GM23338 (cell line): Measurements from ENCODE around the gene ORC3. TPM values are rescaled to one million over a fixed set of nuclear protein-coding genes. Genes with fewer than 3 reads are reported as not detected.

Experiments
- ATAC-seq: fragments of 200-7000 bp; cut with Tn5 transposase; 3 replicates; pipeline ENCODE4 v1.9.1; 2020
- DNase-seq: peaks from one replicate; pipeline ENCODE4 v3.0.0-alpha.2; 2015; ENCODE audit warnings: low spot score
- H2AFZ ChIP-seq: fragments of 200-600 bp; sonication (generic); 2 replicates; pipeline ENCODE4 v1.8.0; 2016; ENCODE audit warnings: antibody characterized with exemption, mild to moderate bottlenecking, moderate library complexity
- H3F3A ChIP-seq: fragments of 200-600 bp; sonication (generic); replicated peaks from 2 replicates; pipeline ENCODE4 v1.8.0; 2017; ENCODE audit warnings: antibody characterized with exemption, mixed run types, low read depth
- H3K27ac ChIP-seq: fragments of 200-600 bp; sonication (generic); 2 replicates; pipeline ENCODE4 v1.6.1; 2016; ENCODE audit warnings: low read depth
- H3K27me3 ChIP-seq: fragments of 200-600 bp; sonication (generic); 2 replicates; pipeline ENCODE4 v1.8.0; 2016; ENCODE audit warnings: mild to moderate bottlenecking, mixed run types, moderate library complexity; ENCODE audit not compliant: insufficient read depth
- H3K36me3 ChIP-seq: fragments of 200-600 bp; sonication (generic); 2 replicates; pipeline ENCODE4 v1.8.0; 2016; ENCODE audit warnings: mild to moderate bottlenecking; ENCODE audit not compliant: insufficient read depth
- H3K4me1 ChIP-seq: fragments of 200-600 bp; sonication (generic); 2 replicates; pipeline ENCODE4 v1.8.0; 2016; ENCODE audit warnings: mild to moderate bottlenecking, moderate library complexity; ENCODE audit not compliant: insufficient read depth
- H3K4me2 ChIP-seq: fragments of 200-600 bp; sonication (generic); 2 replicates; pipeline ENCODE4 v1.7.1; 2017; ENCODE audit warnings: mixed run types
- H3K4me3 ChIP-seq: fragments of 200-600 bp; sonication (generic); 2 replicates; pipeline ENCODE4 v1.6.1; 2016; ENCODE audit warnings: mixed run types
- H3K79me2 ChIP-seq: fragments of 200-600 bp; sonication (generic); replicated peaks from 2 replicates; pipeline ENCODE4 v1.8.0; 2017; ENCODE audit warnings: mild to moderate bottlenecking; ENCODE audit not compliant: insufficient read depth
- H3K9me2 ChIP-seq: fragments of 200-600 bp; sonication (generic); 2 replicates; pipeline ENCODE4 v1.8.0; 2017; ENCODE audit not compliant: insufficient read depth
- H4K20me1 ChIP-seq: fragments of 200-600 bp; sonication (generic); replicated peaks from 2 replicates; pipeline ENCODE4 v1.8.0; 2017; ENCODE audit warnings: mild to moderate bottlenecking; ENCODE audit not compliant: insufficient read depth
- H3K27ac Mint-ChIP-seq: 2 replicates; pipeline ENCODE4 v1.8.0; 2020; ENCODE audit warnings: inconsistent platforms, mild to moderate bottlenecking, moderate library complexity, mixed read lengths
- H3K27me3 Mint-ChIP-seq: 3 replicates; pipeline ENCODE4 v1.8.0; 2022; ENCODE audit warnings: low read depth, mild to moderate bottlenecking, moderate library complexity, mixed read lengths, inconsistent platforms; ENCODE audit not compliant: insufficient read depth, poor library complexity
- H3K36me3 Mint-ChIP-seq: 3 replicates; pipeline ENCODE4 v1.8.0; 2021; ENCODE audit warnings: low read depth, mild to moderate bottlenecking, inconsistent platforms, moderate library complexity, mixed read lengths
- H3K4me1 Mint-ChIP-seq: 3 replicates; pipeline ENCODE4 v1.8.0; 2020; ENCODE audit warnings: mild to moderate bottlenecking, inconsistent platforms, mixed read lengths
- H3K4me3 Mint-ChIP-seq: 3 replicates; pipeline ENCODE4 v1.8.0; 2021; ENCODE audit warnings: moderate library complexity, mild to moderate bottlenecking, inconsistent platforms, mixed read lengths
- H3K9me3 Mint-ChIP-seq: 3 replicates; pipeline ENCODE4 v1.8.0; 2020; ENCODE audit warnings: moderate library complexity, mild to moderate bottlenecking, inconsistent platforms, mixed read lengths
- CREB1 ChIP-seq: fragments of 250-450 bp; sonication (Bioruptor Pico); IDR thresholded peaks from 2 replicates; pipeline ENCODE4 v1.5.0; 2020; ENCODE audit warnings: low read depth, mild to moderate bottlenecking, moderate library complexity
- EZH2 ChIP-seq: fragments of 200-600 bp; sonication (generic); IDR thresholded peaks from one replicate; pipeline ENCODE4 v1.8.0; 2017; ENCODE audit warnings: antibody characterized with exemption, mild to moderate bottlenecking, low read depth; ENCODE audit not compliant: unreplicated experiment
- EZH2phosphoT487 ChIP-seq: fragments of 200-600 bp; sonication (generic); IDR thresholded peaks from one replicate; pipeline ENCODE4 v1.8.1; 2018; ENCODE audit warnings: antibody characterized with exemption; ENCODE audit not compliant: unreplicated experiment
- JUNB ChIP-seq: IDR thresholded peaks from one replicate; pipeline ENCODE4 v1.6.1; 2016; ENCODE audit warnings: antibody characterized with exemption; ENCODE audit not compliant: unreplicated experiment
- POLR2AphosphoS5 ChIP-seq: IDR thresholded peaks from 2 replicates; pipeline ENCODE4 v1.6.1; 2016; ENCODE audit warnings: antibody characterized with exemption, low read depth
- STAT1 ChIP-seq: IDR thresholded peaks from one replicate; pipeline ENCODE4 v1.6.1; 2016; ENCODE audit warnings: antibody characterized with exemption; ENCODE audit not compliant: unreplicated experiment
- ZNF114 ChIP-seq: fragments of 250-450 bp; sonication (Bioruptor Pico); IDR thresholded peaks from 2 replicates; pipeline ENCODE4 v1.5.0; 2020; ENCODE audit warnings: mild to moderate bottlenecking, moderate library complexity
- ZNF331 ChIP-seq: fragments of 250-450 bp; sonication (Bioruptor Pico); IDR thresholded peaks from 2 replicates; pipeline ENCODE4 v1.5.0; 2020; ENCODE audit warnings: low read depth, mild to moderate bottlenecking, moderate library complexity
- polyA plus RNA-seq: library from polyadenylated mRNA; unstranded; fragments of >200 nt; fragmentation: Nextera tagmentation; extraction: Ambion mirVana; gene quantifications from 2 replicates; pipeline ENCODE4 v1.2.1, GENCODE V29; 2016
- total RNA-seq: library from RNA; depleted of rRNA; stranded (reverse); fragments of >200 nt; shearing (Covaris generic); gene quantifications from 2 replicates; pipeline ENCODE4 v1.2.3, GENCODE V29; 2014
- TF ChIP-seq, protein P1 (sequence below): IDR thresholded peaks from 2 replicates; pipeline ENCODE4 v1.6.1; 2016; ENCODE audit warnings: antibody characterized with exemption
- TF ChIP-seq, protein P2 (sequence below): fragments of 250-450 bp; sonication (Bioruptor Pico); IDR thresholded peaks from 2 replicates; pipeline ENCODE4 v1.5.0; 2020; ENCODE audit warnings: mild to moderate bottlenecking, moderate library complexity

ORC3 gene
- total and polyA plus RNA-seq, 2 experiments from 2014 or later = 53.1 to 78.4 TPM

GRCh38 chr6:87572883-87573282 is 17.1 kb upstream of the ORC3 start:
- Mint-ChIP-seq H3K36me3 (peaks cover 7% of the 10 kb centered on the region), H3K27ac (no peak overlapping the region), H3K4me3 (no peak overlapping the region), H3K9me3 (no peaks in the 10 kb centered on the region), H3K4me1 (peaks cover 27% of the 10 kb centered on the region), H3K27me3 (peaks cover 2% of the 10 kb centered on the region)
- H3K27ac ChIP-seq = no peak overlapping the region
- peaks cover 5% of the 10 kb centered on the region; the same call in 1 of the 2 replicates for H4K20me1 ChIP-seq
- peaks cover 92% of the 10 kb centered on the region for H3K79me2 ChIP-seq
- peaks cover 10% of the 10 kb centered on the region; the same call in 1 of the 2 replicates for H3K4me1 ChIP-seq
- no peak overlapping the region for H2AFZ ChIP-seq
- no peaks in the 10 kb centered on the region for H3F3A ChIP-seq
- TF ChIP-seq CREB1 (CRISPR knock-in tag) (no peak), JUNB (no peak), ZNF114 (CRISPR knock-in tag) (no peak), EZH2 (no peak), ZNF331 (CRISPR knock-in tag) (no peak), EZH2phosphoT487 (no peak), POLR2AphosphoS5 (no peak), STAT1 (no peak)
- TF ChIP-seq, protein P1, sequence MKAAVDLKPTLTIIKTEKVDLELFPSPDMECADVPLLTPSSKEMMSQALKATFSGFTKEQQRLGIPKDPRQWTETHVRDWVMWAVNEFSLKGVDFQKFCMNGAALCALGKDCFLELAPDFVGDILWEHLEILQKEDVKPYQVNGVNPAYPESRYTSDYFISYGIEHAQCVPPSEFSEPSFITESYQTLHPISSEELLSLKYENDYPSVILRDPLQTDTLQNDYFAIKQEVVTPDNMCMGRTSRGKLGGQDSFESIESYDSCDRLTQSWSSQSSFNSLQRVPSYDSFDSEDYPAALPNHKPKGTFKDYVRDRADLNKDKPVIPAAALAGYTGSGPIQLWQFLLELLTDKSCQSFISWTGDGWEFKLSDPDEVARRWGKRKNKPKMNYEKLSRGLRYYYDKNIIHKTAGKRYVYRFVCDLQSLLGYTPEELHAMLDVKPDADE = no peak
- TF ChIP-seq, protein P2, sequence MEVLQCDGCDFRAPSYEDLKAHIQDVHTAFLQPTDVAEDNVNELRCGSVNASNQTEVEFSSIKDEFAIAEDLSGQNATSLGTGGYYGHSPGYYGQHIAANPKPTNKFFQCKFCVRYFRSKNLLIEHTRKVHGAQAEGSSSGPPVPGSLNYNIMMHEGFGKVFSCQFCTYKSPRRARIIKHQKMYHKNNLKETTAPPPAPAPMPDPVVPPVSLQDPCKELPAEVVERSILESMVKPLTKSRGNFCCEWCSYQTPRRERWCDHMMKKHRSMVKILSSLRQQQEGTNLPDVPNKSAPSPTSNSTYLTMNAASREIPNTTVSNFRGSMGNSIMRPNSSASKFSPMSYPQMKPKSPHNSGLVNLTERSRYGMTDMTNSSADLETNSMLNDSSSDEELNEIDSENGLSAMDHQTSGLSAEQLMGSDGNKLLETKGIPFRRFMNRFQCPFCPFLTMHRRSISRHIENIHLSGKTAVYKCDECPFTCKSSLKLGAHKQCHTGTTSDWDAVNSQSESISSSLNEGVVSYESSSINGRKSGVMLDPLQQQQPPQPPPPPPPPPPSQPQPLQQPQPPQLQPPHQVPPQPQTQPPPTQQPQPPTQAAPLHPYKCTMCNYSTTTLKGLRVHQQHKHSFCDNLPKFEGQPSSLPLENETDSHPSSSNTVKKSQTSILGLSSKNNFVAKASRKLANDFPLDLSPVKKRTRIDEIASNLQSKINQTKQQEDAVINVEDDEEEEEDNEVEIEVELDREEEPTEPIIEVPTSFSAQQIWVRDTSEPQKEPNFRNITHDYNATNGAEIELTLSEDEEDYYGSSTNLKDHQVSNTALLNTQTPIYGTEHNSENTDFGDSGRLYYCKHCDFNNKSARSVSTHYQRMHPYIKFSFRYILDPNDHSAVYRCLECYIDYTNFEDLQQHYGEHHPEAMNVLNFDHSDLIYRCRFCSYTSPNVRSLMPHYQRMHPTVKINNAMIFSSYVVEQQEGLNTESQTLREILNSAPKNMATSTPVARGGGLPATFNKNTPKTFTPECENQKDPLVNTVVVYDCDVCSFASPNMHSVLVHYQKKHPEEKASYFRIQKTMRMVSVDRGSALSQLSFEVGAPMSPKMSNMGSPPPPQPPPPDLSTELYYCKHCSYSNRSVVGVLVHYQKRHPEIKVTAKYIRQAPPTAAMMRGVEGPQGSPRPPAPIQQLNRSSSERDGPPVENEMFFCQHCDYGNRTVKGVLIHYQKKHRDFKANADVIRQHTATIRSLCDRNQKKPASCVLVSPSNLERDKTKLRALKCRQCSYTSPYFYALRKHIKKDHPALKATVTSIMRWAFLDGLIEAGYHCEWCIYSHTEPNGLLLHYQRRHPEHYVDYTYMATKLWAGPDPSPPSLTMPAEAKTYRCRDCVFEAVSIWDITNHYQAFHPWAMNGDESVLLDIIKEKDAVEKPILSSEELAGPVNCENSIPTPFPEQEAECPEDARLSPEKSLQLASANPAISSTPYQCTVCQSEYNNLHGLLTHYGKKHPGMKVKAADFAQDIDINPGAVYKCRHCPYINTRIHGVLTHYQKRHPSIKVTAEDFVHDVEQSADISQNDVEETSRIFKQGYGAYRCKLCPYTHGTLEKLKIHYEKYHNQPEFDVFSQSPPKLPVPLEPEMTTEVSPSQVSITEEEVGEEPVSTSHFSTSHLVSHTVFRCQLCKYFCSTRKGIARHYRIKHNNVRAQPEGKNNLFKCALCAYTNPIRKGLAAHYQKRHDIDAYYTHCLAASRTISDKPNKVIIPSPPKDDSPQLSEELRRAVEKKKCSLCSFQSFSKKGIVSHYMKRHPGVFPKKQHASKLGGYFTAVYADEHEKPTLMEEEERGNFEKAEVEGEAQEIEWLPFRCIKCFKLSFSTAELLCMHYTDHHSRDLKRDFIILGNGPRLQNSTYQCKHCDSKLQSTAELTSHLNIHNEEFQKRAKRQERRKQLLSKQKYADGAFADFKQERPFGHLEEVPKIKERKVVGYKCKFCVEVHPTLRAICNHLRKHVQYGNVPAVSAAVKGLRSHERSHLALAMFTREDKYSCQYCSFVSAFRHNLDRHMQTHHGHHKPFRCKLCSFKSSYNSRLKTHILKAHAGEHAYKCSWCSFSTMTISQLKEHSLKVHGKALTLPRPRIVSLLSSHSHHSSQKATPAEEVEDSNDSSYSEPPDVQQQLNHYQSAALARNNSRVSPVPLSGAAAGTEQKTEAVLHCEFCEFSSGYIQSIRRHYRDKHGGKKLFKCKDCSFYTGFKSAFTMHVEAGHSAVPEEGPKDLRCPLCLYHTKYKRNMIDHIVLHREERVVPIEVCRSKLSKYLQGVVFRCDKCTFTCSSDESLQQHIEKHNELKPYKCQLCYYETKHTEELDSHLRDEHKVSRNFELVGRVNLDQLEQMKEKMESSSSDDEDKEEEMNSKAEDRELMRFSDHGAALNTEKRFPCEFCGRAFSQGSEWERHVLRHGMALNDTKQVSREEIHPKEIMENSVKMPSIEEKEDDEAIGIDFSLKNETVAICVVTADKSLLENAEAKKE = no peak
- H3K4me2 ChIP-seq = no peak overlapping the region
- H3K27me3 ChIP-seq = no peaks in the 10 kb centered on the region
- ATAC-seq = no peak
- no peak overlapping the region for H3K4me3 ChIP-seq
- no peaks in the 10 kb centered on the region for H3K36me3 ChIP-seq
- no peak for DNase-seq
- H3K9me2 ChIP-seq = no peaks in the 10 kb centered on the region
